ENCODE results near the gene FABP3.

FABP3 gene

GRCh38 chr1:31366796-31367195 is 6.1 kb downstream of the FABP3 start:
- DNase-seq (ENCODE audit: low read depth), result no peak
- no peak for TF ChIP-seq CTCF (conservative IDR thresholded peaks at IDR 0.05; ENCODE audit: control insufficient read depth, insufficient read depth, low read depth, low read length)
- H3K4me3 ChIP-seq (ENCODE audit: control insufficient read depth, low read depth, low read length), result no peak overlapping the region

GRCh38 chr1:31364561-31365250 is 8.2 kb downstream of the FABP3 start:
- DNase-seq (ENCODE audit: low read depth), result no peak
- TF ChIP-seq CTCF (conservative IDR thresholded peaks at IDR 0.05; ENCODE audit: control insufficient read depth, insufficient read depth, low read depth, low read length), result no peak
- H3K4me3 ChIP-seq (ENCODE audit: control insufficient read depth, low read depth, low read length), result no peak overlapping the region

GRCh38 chr1:31362032-31362431 is 10.8 kb downstream of the FABP3 start:
- H3K4me3 ChIP-seq (ENCODE audit: control insufficient read depth, low read depth, low read length), result no peak overlapping the region
- DNase-seq (ENCODE audit: low read depth), result no peak
- TF ChIP-seq CTCF (conservative IDR thresholded peaks at IDR 0.05; ENCODE audit: control insufficient read depth, insufficient read depth, low read depth, low read length), result no peak

- H3K4me3 ChIP-seq (ENCODE audit: control insufficient read depth, low read depth, low read length), result no peak overlapping the region
- DNase-seq (ENCODE audit: low read depth), result no peak
- no peak for TF ChIP-seq CTCF (conservative IDR thresholded peaks at IDR 0.05; ENCODE audit: control insufficient read depth, insufficient read depth, low read depth, low read length)
Observed at GRCh38 chr1:31361607-31362006, 11.3 kb downstream of the FABP3 start.

GRCh38 chr1:31356427-31356826 is 16.4 kb downstream of the FABP3 start:
- DNase-seq (ENCODE audit: low read depth), result no peak
- no peak overlapping the region for H3K4me3 ChIP-seq (ENCODE audit: control insufficient read depth, low read depth, low read length)
- TF ChIP-seq CTCF (conservative IDR thresholded peaks at IDR 0.05; ENCODE audit: control insufficient read depth, insufficient read depth, low read depth, low read length), result no peak

GRCh38 chr1:31354283-31354682 is 18.6 kb downstream of the FABP3 start:
- DNase-seq (ENCODE audit: low read depth), result peak; percentile 48
- H3K4me3 ChIP-seq (ENCODE audit: control insufficient read depth, low read depth, low read length), result no peak overlapping the region
- TF ChIP-seq CTCF (conservative IDR thresholded peaks at IDR 0.05; ENCODE audit: control insufficient read depth, insufficient read depth, low read depth, low read length), result no peak

GRCh38 chr1:31348449-31348848 is 24.4 kb downstream of the FABP3 start:
- DNase-seq (ENCODE audit: low read depth), result no peak
- no peak for TF ChIP-seq CTCF (conservative IDR thresholded peaks at IDR 0.05; ENCODE audit: control insufficient read depth, insufficient read depth, low read depth, low read length)

More at GRCh38 chr1:31348449-31348848, 24.4 kb downstream of the FABP3 start:
- no peak overlapping the region for H3K4me3 ChIP-seq (ENCODE audit: control insufficient read depth, low read depth, low read length)
